ENCODE measurements around the gene NSMCE1.

NSMCE1 gene

DNA sequence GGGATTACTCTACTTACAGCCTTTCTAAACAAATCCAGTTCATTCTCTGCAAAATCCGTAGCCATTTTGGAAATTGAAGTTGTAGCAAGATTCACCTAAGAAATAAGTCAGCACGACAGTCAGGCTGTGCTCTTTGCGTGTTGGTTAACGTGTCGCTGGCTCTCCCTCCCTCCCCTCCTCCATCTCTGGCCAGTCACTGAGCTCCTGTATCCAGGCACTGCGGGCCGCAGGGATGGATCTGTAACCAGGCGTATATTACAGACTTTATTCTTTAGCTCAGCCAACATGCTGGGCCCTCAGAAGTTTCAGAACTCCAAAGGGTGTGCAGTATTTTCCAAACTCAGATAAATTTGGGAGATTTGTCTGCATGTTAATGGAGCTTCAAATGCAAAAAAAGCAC, 34.4 kb downstream of the NSMCE1 start (continued):
- no peak for TF ChIP-seq PPARA (CRISPR knock-in tag; IDR thresholded peaks at IDR 0.05; ENCODE audit: borderline replicate concordance)
- TF ChIP-seq, protein P1, sequence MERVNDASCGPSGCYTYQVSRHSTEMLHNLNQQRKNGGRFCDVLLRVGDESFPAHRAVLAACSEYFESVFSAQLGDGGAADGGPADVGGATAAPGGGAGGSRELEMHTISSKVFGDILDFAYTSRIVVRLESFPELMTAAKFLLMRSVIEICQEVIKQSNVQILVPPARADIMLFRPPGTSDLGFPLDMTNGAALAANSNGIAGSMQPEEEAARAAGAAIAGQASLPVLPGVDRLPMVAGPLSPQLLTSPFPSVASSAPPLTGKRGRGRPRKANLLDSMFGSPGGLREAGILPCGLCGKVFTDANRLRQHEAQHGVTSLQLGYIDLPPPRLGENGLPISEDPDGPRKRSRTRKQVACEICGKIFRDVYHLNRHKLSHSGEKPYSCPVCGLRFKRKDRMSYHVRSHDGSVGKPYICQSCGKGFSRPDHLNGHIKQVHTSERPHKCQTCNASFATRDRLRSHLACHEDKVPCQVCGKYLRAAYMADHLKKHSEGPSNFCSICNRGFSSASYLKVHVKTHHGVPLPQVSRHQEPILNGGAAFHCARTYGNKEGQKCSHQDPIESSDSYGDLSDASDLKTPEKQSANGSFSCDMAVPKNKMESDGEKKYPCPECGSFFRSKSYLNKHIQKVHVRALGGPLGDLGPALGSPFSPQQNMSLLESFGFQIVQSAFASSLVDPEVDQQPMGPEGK (CRISPR knock-in tag; IDR thresholded peaks at IDR 0.05; ENCODE audit: borderline replicate concordance) = no peak
- no peak for TF ChIP-seq RARB (CRISPR knock-in tag; IDR thresholded peaks at IDR 0.05)
- no peak for TF ChIP-seq ISL1 (CRISPR knock-in tag; IDR thresholded peaks at IDR 0.05)
- no peak for TF ChIP-seq POU6F1 (CRISPR knock-in tag; IDR thresholded peaks at IDR 0.05; ENCODE audit: borderline replicate concordance, low read depth)
- no peak for TF ChIP-seq BACH2 (CRISPR knock-in tag; IDR thresholded peaks at IDR 0.05; ENCODE audit: borderline replicate concordance)
- TF ChIP-seq TOX (CRISPR knock-in tag; IDR thresholded peaks at IDR 0.05; ENCODE audit: borderline replicate concordance) = no peak
- no peak for TF ChIP-seq ARNTL (CRISPR knock-in tag; IDR thresholded peaks at IDR 0.05; ENCODE audit: borderline replicate concordance, low read depth)

DNA sequence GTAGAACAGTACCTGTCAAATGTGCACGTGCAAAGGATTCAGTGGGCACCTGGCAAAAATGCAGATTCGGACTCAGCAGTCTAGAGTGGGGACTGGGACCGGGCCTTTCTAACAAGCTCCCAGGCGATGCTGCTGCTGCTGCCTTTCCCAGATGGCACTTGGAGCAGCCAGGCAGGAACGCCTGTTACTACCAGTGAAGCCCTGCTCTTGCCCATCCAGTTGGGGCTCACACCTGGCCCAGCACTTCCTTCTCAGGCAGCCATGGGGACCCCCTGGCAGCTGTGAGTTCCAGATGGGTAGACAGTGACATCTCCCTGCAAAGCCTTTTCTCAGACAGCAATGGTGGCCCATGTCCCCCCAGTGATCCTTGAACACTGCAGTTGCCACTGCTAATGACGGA, 34.8 kb downstream of the NSMCE1 start:
- TF ChIP-seq ZNF565 (CRISPR knock-in tag; conservative IDR thresholded peaks at IDR 0.05; ENCODE audit: low read depth) = no peak
- no peak for TF ChIP-seq CREB5 (CRISPR knock-in tag; IDR thresholded peaks at IDR 0.05; ENCODE audit: low read depth)
- no peak for TF ChIP-seq ESRRG (CRISPR knock-in tag; IDR thresholded peaks at IDR 0.05)
- TF ChIP-seq ZNF70 (CRISPR knock-in tag; IDR thresholded peaks at IDR 0.05) = no peak
- no peak for TF ChIP-seq GLIS3 (CRISPR knock-in tag; IDR thresholded peaks at IDR 0.05)
- no peak for TF ChIP-seq ARNTL (CRISPR knock-in tag; IDR thresholded peaks at IDR 0.05; ENCODE audit: borderline replicate concordance, low read depth)
- TF ChIP-seq ZFP30 (CRISPR knock-in tag; IDR thresholded peaks at IDR 0.05) = no peak
- TF ChIP-seq BACH2 (CRISPR knock-in tag; IDR thresholded peaks at IDR 0.05; ENCODE audit: borderline replicate concordance) = no peak
- TF ChIP-seq ZNF8 (CRISPR knock-in tag; IDR thresholded peaks at IDR 0.05) = no peak
- TF ChIP-seq TSHZ2 (CRISPR knock-in tag; IDR thresholded peaks at IDR 0.05) = no peak
- no peak for TF ChIP-seq CSDC2 (CRISPR knock-in tag; IDR thresholded peaks at IDR 0.05)
- no peak for ATAC-seq

DNA sequence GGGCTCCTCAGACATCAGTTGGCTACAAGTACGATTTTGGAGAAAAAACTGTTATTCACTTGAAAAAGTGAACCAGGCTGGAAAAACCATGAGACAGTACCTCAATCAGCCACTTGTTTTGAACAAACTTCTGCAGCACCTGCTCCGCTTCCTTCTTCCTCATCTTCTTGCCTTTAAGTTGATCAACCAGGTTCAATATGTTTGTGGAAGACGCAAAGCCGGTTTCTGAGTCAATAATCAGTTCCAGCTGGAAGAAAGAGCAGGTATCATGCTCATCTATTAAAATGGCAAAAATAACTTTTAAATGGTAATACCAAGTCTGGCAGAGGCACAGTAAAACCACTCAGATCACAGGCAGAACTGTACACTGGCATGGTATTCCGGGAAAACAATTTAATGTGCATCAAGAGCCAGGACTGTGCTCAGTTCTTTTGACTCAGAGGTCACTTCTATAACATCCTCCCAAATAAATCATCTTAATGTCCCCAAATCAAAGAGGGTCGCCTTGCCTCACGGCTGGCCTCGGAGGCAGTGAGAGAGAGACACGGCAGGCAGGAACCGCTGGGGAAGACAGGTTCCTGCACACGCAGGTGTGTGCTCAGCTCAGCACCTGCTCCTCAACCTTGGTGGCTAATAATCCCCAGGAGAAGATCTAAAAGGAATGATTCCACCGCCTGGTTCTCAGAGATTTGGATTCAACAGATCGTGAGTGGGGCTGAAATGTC, 35.5 kb downstream of the NSMCE1 start:
- TF ChIP-seq BACH2 (CRISPR knock-in tag; IDR thresholded peaks at IDR 0.05; ENCODE audit: borderline replicate concordance) = no peak
- no peak for TF ChIP-seq PPARA (CRISPR knock-in tag; IDR thresholded peaks at IDR 0.05; ENCODE audit: borderline replicate concordance)

GRCh38 chr16:27232061-27232900, 36.3 kb downstream of the NSMCE1 start:
- TF ChIP-seq, protein P2, sequence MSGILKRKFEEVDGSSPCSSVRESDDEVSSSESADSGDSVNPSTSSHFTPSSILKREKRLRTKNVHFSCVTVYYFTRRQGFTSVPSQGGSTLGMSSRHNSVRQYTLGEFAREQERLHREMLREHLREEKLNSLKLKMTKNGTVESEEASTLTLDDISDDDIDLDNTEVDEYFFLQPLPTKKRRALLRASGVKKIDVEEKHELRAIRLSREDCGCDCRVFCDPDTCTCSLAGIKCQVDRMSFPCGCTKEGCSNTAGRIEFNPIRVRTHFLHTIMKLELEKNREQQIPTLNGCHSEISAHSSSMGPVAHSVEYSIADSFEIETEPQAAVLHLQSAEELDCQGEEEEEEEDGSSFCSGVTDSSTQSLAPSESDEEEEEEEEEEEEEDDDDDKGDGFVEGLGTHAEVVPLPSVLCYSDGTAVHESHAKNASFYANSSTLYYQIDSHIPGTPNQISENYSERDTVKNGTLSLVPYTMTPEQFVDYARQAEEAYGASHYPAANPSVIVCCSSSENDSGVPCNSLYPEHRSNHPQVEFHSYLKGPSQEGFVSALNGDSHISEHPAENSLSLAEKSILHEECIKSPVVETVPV (CRISPR knock-in tag; IDR thresholded peaks at IDR 0.05) = no peak
- ATAC-seq = no peak

More for the DNA sequence above, 35.5 kb downstream of the NSMCE1 start:
- ATAC-seq = no peak

Measured in SK-N-SH treated with all-trans-retinoic acid at 6 μM for 48 hours (cell line).